ENCODE results near the gene GNAS.
"Not testable (repeated sequence)": the region's sequence is repeated elsewhere in the genome, so short reads cannot be mapped to it uniquely, and the experiment has no call there.

GNAS gene

GRCh38 chr20:58852543-58853271 lies at the start of gene GNAS:
TSS of gene GNAS (plus strand) at chr20:58852716.
- no peak for DNase-seq (ENCODE audit: extremely low read depth in 1 of 2, low read depth in 1 of 2)

GRCh38 chr20:58803533-58803932 lies 49.0 kb upstream of the GNAS start:
- DNase-seq (ENCODE audit: extremely low read depth in 1 of 2, low read depth in 1 of 2), result no peak

GRCh38 chr20:58807801-58808200 lies 44.7 kb upstream of the GNAS start:
- no peak for DNase-seq (ENCODE audit: extremely low read depth in 1 of 2, low read depth in 1 of 2)

- no peak for DNase-seq (ENCODE audit: extremely low read depth in 1 of 2, low read depth in 1 of 2)
Observed at GRCh38 chr20:58808271-58809046, 44.1 kb upstream of the GNAS start.

- peak; percentile 35 to 49 for DNase-seq (ENCODE audit: extremely low read depth in 1 of 2, low read depth in 1 of 2)
Observed at GRCh38 chr20:58810116-58810878, 42.2 kb upstream of the GNAS start.

GRCh38 chr20:58810879-58811250 lies 41.7 kb upstream of the GNAS start:
- DNase-seq (ENCODE audit: extremely low read depth in 1 of 2, low read depth in 1 of 2), result no peak

- DNase-seq (ENCODE audit: extremely low read depth in 1 of 2, low read depth in 1 of 2), result no peak
Observed at GRCh38 chr20:58811334-58811733, 41.2 kb upstream of the GNAS start.

GRCh38 chr20:58813369-58813768 lies 39.1 kb upstream of the GNAS start:
- no peak for DNase-seq (ENCODE audit: extremely low read depth in 1 of 2, low read depth in 1 of 2)

GRCh38 chr20:58815448-58815847 lies 37.1 kb upstream of the GNAS start:
- DNase-seq (ENCODE audit: extremely low read depth in 1 of 2, low read depth in 1 of 2), result no peak

- no peak for DNase-seq (ENCODE audit: extremely low read depth in 1 of 2, low read depth in 1 of 2)
Observed at GRCh38 chr20:58816051-58816450, 36.5 kb upstream of the GNAS start.

GRCh38 chr20:58816957-58817651 lies 35.4 kb upstream of the GNAS start:
- DNase-seq (ENCODE audit: extremely low read depth in 1 of 2, low read depth in 1 of 2), result no peak

GRCh38 chr20:58817748-58818147 lies 34.8 kb upstream of the GNAS start:
- no peak for DNase-seq (ENCODE audit: extremely low read depth in 1 of 2, low read depth in 1 of 2)

GRCh38 chr20:58818586-58819285 lies 33.8 kb upstream of the GNAS start:
- peak; percentile 59 to 79 for DNase-seq (ENCODE audit: extremely low read depth in 1 of 2, low read depth in 1 of 2)

- no peak for DNase-seq (ENCODE audit: extremely low read depth in 1 of 2, low read depth in 1 of 2)
Observed at GRCh38 chr20:58819921-58820320, 32.6 kb upstream of the GNAS start.

- DNase-seq (ENCODE audit: extremely low read depth in 1 of 2, low read depth in 1 of 2), result not testable (repeated sequence)
Observed at GRCh38 chr20:58820515-58820914, 32.0 kb upstream of the GNAS start.

GRCh38 chr20:58822149-58822548 lies 30.4 kb upstream of the GNAS start:
- DNase-seq (ENCODE audit: extremely low read depth in 1 of 2, low read depth in 1 of 2), result no peak

GRCh38 chr20:58822748-58823730 lies 29.5 kb upstream of the GNAS start:
- no peak for DNase-seq (ENCODE audit: extremely low read depth in 1 of 2, low read depth in 1 of 2)

- DNase-seq (ENCODE audit: extremely low read depth in 1 of 2, low read depth in 1 of 2), result no peak
Observed at GRCh38 chr20:58824843-58825242, 27.7 kb upstream of the GNAS start.

- no peak for DNase-seq (ENCODE audit: extremely low read depth in 1 of 2, low read depth in 1 of 2)
Observed at GRCh38 chr20:58825450-58825849, 27.1 kb upstream of the GNAS start.
